ENCODE results near the gene SMC1A. TPM values are rescaled to one million over a fixed set of nuclear protein-coding genes. Genes with fewer than 3 reads are reported as not detected.

Gene SMC1A
- total and polyA plus RNA-seq, 3 donors from 2014 or later = 18.6 to 37.7 (median 28.8) TPM

DNA sequence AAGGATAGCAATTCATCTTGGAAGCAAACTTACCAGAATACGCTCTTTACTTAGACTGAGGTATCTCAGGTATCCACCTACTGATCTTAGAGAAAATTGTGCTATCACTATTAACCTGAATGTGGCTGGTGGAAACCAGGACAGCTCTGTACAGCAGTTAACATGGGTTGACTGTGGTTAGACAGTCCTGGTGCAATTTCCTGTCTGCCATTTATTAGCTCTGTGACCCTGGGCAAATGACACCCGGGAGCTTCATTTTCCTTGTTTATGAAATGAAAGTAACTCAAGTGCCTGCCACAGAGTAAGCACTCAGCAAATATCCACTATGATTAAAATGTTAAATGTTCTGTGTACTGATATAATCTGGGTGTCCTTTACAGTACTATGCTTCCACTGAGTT lies 60.0 kb downstream of the SMC1A start:
- 76 to 89% methylated on average over 2 of the region's 2 CpGs for WGBS, 2 donors
- H3K36me3 ChIP-seq (ENCODE audit: low read depth, missing control alignments) = no peaks in the 10 kb centered on the region
- no peak overlapping the region for H3K27ac ChIP-seq
- no peak for TF ChIP-seq POLR2A (IDR thresholded peaks at IDR 0.05)
- no peak for TF ChIP-seq CTCF (IDR thresholded peaks at IDR 0.05)
- no peaks in the 10 kb centered on the region for H3K4me1 ChIP-seq
- intact Hi-C loops (cut with DNase I; ENCODE audit: low total_unique reads) = no loop called here
- no peaks in the 10 kb centered on the region for H3K27me3 ChIP-seq
- no peak overlapping the region for H3K4me3 ChIP-seq
- no peak for DNase-seq
- H3K9me3 ChIP-seq = no peaks in the 10 kb centered on the region

GRCh38 chrX:53357799-53358530 lies 64.5 kb downstream of the SMC1A start:
- H3K27me3 ChIP-seq = no peaks in the 10 kb centered on the region
- TF ChIP-seq CTCF (IDR thresholded peaks at IDR 0.05) (no peak), POLR2A (IDR thresholded peaks at IDR 0.05) (no peak)
- H3K4me3 ChIP-seq = no peak overlapping the region
- intact Hi-C loops (cut with DNase I; ENCODE audit: low total_unique reads) = no loop called here
- WGBS, 2 donors = 32 to 43% methylated on average over 1 to 6 of the region's 8 CpGs
- no peaks in the 10 kb centered on the region for H3K36me3 ChIP-seq (ENCODE audit: low read depth, missing control alignments)
- DNase-seq = no peak
- H3K9me3 ChIP-seq = no peaks in the 10 kb centered on the region
- no peaks in the 10 kb centered on the region for H3K4me1 ChIP-seq
- H3K27ac ChIP-seq = no peak overlapping the region

- 47 to 56% methylated on average over 7 to 14 of the region's 14 CpGs for WGBS, 2 donors
- TF ChIP-seq CTCF (IDR thresholded peaks at IDR 0.05) (no peak), POLR2A (IDR thresholded peaks at IDR 0.05) (no peak)
- H3K4me1 ChIP-seq = no peaks in the 10 kb centered on the region
- no peak overlapping the region for H3K27ac ChIP-seq
- peak; percentile 63 for DNase-seq
- H3K9me3 ChIP-seq = no peaks in the 10 kb centered on the region
- no peaks in the 10 kb centered on the region for H3K27me3 ChIP-seq
- intact Hi-C loops (cut with DNase I; ENCODE audit: low total_unique reads) = no loop called here
- H3K36me3 ChIP-seq (ENCODE audit: low read depth, missing control alignments) = no peaks in the 10 kb centered on the region
- no peak overlapping the region for H3K4me3 ChIP-seq
Measured at GRCh38 chrX:53356186-53356585, 66.3 kb downstream of the SMC1A start.

DNA sequence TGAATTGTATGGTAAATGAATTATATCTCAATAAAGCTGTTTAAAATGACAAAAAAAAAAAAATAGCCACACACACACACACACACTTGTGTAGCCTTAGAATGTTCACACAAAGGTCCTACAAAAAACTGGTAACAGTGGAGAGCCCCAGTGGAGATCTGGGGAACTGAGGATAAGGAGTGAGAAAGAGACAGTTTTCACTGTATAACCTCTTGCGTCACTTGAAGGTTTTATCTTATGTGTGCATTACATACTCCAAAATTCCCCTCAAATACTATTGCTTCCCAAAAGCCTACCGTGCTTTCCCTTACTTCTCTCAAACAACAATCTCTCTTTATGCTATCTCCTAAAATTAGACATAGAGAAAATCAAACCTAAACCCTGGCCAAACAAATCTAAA lies 67.8 kb downstream of the SMC1A start:
- DNase-seq = no peak
- intact Hi-C loops (cut with DNase I; ENCODE audit: low total_unique reads) = no loop called here
- no peaks in the 10 kb centered on the region for H3K36me3 ChIP-seq (ENCODE audit: low read depth, missing control alignments)
- H3K27ac ChIP-seq = no peak overlapping the region
- TF ChIP-seq POLR2A (IDR thresholded peaks at IDR 0.05) (no peak), CTCF (IDR thresholded peaks at IDR 0.05) (no peak)
- no peak overlapping the region for H3K4me3 ChIP-seq
- no peaks in the 10 kb centered on the region for H3K9me3 ChIP-seq
- WGBS, 2 donors = 61 to 79% methylated on average over 2 of the region's 2 CpGs
- H3K27me3 ChIP-seq = no peaks in the 10 kb centered on the region
- no peaks in the 10 kb centered on the region for H3K4me1 ChIP-seq

DNA sequence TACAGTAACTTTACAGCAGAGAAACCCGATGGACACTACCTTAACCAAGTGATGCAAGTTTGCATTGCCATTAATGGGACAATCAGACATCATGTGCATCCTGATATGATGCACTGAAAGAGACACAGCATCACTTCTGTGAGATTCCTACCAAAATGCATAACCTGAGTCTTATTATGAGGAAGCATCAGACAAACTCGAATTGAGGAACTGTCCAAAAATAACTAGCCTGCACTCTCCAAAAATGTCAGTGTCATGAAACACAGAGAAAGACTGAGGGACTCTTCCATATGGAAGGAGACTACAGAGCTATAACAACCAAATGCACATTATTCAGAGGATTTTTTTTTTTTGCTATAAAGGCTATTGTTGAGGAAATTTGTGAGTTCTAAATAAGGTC lies 74.5 kb downstream of the SMC1A start:
- DNase-seq = no peak
- Histone ChIP-seq H3K36me3 (ENCODE audit: low read depth, missing control alignments) (no peaks in the 10 kb centered on the region), H3K27ac (no peak overlapping the region), H3K9me3 (no peaks in the 10 kb centered on the region), H3K4me1 (no peaks in the 10 kb centered on the region), H3K27me3 (no peaks in the 10 kb centered on the region), H3K4me3 (no peak overlapping the region)
- intact Hi-C loops (cut with DNase I; ENCODE audit: low total_unique reads) = no loop called here
- no peak for TF ChIP-seq POLR2A (IDR thresholded peaks at IDR 0.05)
- no peak for TF ChIP-seq CTCF (IDR thresholded peaks at IDR 0.05)
- WGBS, 2 donors = 42 to 59% methylated on average over 2 of the region's 2 CpGs
